Left lobe of liver (tissue), 2 donors: ENCODE results near the gene ZNF763. TPM values are rescaled to one million over a fixed set of nuclear protein-coding genes. Genes with fewer than 3 reads are reported as not detected.
A peak's percentile ranks its signal among the peaks of the same experiment; 100 is the strongest.
"Not testable (repeated sequence)": the region's sequence is repeated elsewhere in the genome, so short reads cannot be mapped to it uniquely, and the experiment has no call there.

Experiments
- ATAC-seq: fragments of 200-7000 bp; cut with Tn5 transposase; one replicate; pipeline ENCODE4 v1.9.1; 2020; ENCODE audit warnings: mild to moderate bottlenecking, moderate library complexity
- DNase-seq: peaks from one replicate; pipeline ENCODE4 v3.0.0-alpha.2; 2020; ENCODE audit warnings: low spot score
- total RNA-seq: library from RNA; stranded (reverse); gene quantifications from one replicate; pipeline ENCODE4 v1.2.1, GENCODE V29; 2021
- donor health status: DM: no; HTN: no; CAD: no; lungs with moderate emphysema.
- donor health status: DM: no; HTN: yes; CAD: no.

The ZNF763 gene
- total RNA-seq, 1 donor from 2014 or later = 0.25 TPM

- no peak for ATAC-seq
Observed at GRCh38 chr19:11970174-11970573, 5.3 kb downstream of the ZNF763 start.

GRCh38 chr19:11971041-11971440 is 6.2 kb downstream of the ZNF763 start:
- DNase-seq (no peak), ATAC-seq (no peak)

More at GRCh38 chr19:11970174-11970573, 5.3 kb downstream of the ZNF763 start:
- no peak for DNase-seq

GRCh38 chr19:11973019-11973810 is 8.4 kb downstream of the ZNF763 start:
- ATAC-seq = no peak
- no peak for DNase-seq

- ATAC-seq (no peak), DNase-seq (no peak)
Observed at GRCh38 chr19:11978492-11979100, 13.8 kb downstream of the ZNF763 start.

- DNase-seq (no peak), ATAC-seq (no peak)
Observed at GRCh38 chr19:11979527-11979926, 14.7 kb downstream of the ZNF763 start.

- DNase-seq (no peak), ATAC-seq (no peak)
Observed at GRCh38 chr19:11982526-11982925, 17.7 kb downstream of the ZNF763 start.

- DNase-seq (no peak), ATAC-seq (no peak)
Observed at GRCh38 chr19:11984986-11985385, 20.1 kb downstream of the ZNF763 start.

- DNase-seq (no peak), ATAC-seq (no peak)
Observed at GRCh38 chr19:11986754-11987153, 21.9 kb downstream of the ZNF763 start.

GRCh38 chr19:11987405-11988281 is 22.8 kb downstream of the ZNF763 start:
- DNase-seq = peak; percentile 92
- peak; percentile 96 for ATAC-seq

GRCh38 chr19:11989112-11989456 is 24.2 kb downstream of the ZNF763 start:
- ATAC-seq (no peak), DNase-seq (no peak)

GRCh38 chr19:11991921-11992320 is 27.1 kb downstream of the ZNF763 start:
- ATAC-seq, DNase-seq: not testable (repeated sequence)

- DNase-seq (no peak), ATAC-seq (no peak)
Observed at GRCh38 chr19:11995174-11995573, 30.3 kb downstream of the ZNF763 start.

- ATAC-seq = no peak
- peak; percentile 6 for DNase-seq
Observed at GRCh38 chr19:12000152-12000981, 35.5 kb downstream of the ZNF763 start.

GRCh38 chr19:12015015-12015752 is 50.3 kb downstream of the ZNF763 start:
- no peak for ATAC-seq

GRCh38 chr19:12015753-12016116 is 50.9 kb downstream of the ZNF763 start:
- DNase-seq = no peak
- ATAC-seq = no peak

More at GRCh38 chr19:12015015-12015752, 50.3 kb downstream of the ZNF763 start:
- no peak for DNase-seq

Other genes with a start within 250 kb of the ZNF763 start
- 3.7 TPM for gene ZNF823, start 226.1 kb upstream of the ZNF763 start, total RNA-seq
- 3.0 TPM for gene ZNF441, start 198.0 kb upstream of the ZNF763 start, total RNA-seq
- 1.3 TPM for gene ZNF491, start 166.5 kb upstream of the ZNF763 start, total RNA-seq
- 4.7 TPM for gene ZNF440, start 150.8 kb upstream of the ZNF763 start, total RNA-seq
- gene ZNF439, start 116.3 kb upstream of the ZNF763 start, total RNA-seq = 0.60 TPM
- 8.0 TPM for gene ZNF69, start 77.3 kb upstream of the ZNF763 start, total RNA-seq
- gene ZNF700, start 39.9 kb upstream of the ZNF763 start, total RNA-seq = 5.6 TPM
- gene ZNF433, start 70.6 kb downstream of the ZNF763 start, total RNA-seq = 2.7 TPM
- gene ZNF878, start 87.9 kb downstream of the ZNF763 start, total RNA-seq = 0.10 TPM
- 2.7 TPM for gene ZNF844, start 99.7 kb downstream of the ZNF763 start, total RNA-seq
- gene ZNF20, start 175.3 kb downstream of the ZNF763 start, total RNA-seq = 0.65 TPM
- gene ZNF625, start 191.7 kb downstream of the ZNF763 start, total RNA-seq = 0.15 TPM
- 2.5 TPM for gene ZNF136, start 198.1 kb downstream of the ZNF763 start, total RNA-seq